Liver (tissue), 9 donors: Measurements from ENCODE around the gene PACC1. TPM values are rescaled to one million over a fixed set of nuclear protein-coding genes. Genes with fewer than 3 reads are reported as not detected.
A peak's percentile ranks its signal among the peaks of the same experiment; 100 is the strongest.

Experiments
- DNase-seq: peaks from one replicate; pipeline ENCODE4 v3.0.0-alpha.2; 2017; ENCODE audit warnings: low spot score
- H3K27ac ChIP-seq, 2 donors: one replicate each; pipeline ENCODE4 v1.7.0; 2013; ENCODE audit warnings: inconsistent platforms in 2 of 2, low read length in 2 of 2, control low read depth in 1 of 2, low read depth in 1 of 2, mild to moderate bottlenecking in 1 of 2
- H3K27me3 ChIP-seq, 4 donors: one replicate each; pipeline versions ENCODE4 v1.6.1 to v1.7.0; 2013; ENCODE audit warnings: low read length in 3 of 4, inconsistent platforms in 1 of 4, mild to moderate bottlenecking in 1 of 4, moderate library complexity in 1 of 4; ENCODE audit not compliant: control insufficient read depth in 4 of 4, insufficient read depth in 4 of 4
- H3K36me3 ChIP-seq, 4 donors: one replicate each; pipeline versions ENCODE4 v1.6.1 to v1.7.0; 2013; ENCODE audit warnings: low read length in 3 of 4, mild to moderate bottlenecking in 3 of 4, low read depth in 1 of 4, moderate library complexity in 1 of 4; ENCODE audit not compliant: control insufficient read depth in 4 of 4, insufficient read depth in 3 of 4
- H3K4me1 ChIP-seq, 4 donors: one replicate each; pipeline versions ENCODE4 v1.6.1 to v1.7.0; 2013; ENCODE audit warnings: low read length in 3 of 4, mild to moderate bottlenecking in 3 of 4, moderate library complexity in 1 of 4; ENCODE audit not compliant: control insufficient read depth in 4 of 4, insufficient read depth in 4 of 4
- H3K4me3 ChIP-seq, 3 donors: one replicate each; pipeline versions ENCODE4 v1.6.1 to v1.7.0; 2013; ENCODE audit warnings: low read length in 3 of 3, control low read depth in 1 of 3, low read depth in 1 of 3, mild to moderate bottlenecking in 1 of 3
- H3K9ac ChIP-seq, 2 donors: one replicate each; pipeline ENCODE4 v1.7.0; 2013; ENCODE audit warnings: low read length in 2 of 2, mild to moderate bottlenecking in 2 of 2, moderate library complexity in 2 of 2, control low read depth in 1 of 2, low read depth in 1 of 2
- H3K9me3 ChIP-seq, 4 donors: one replicate each; pipeline versions ENCODE4 v1.6.1 to v1.7.0; 2013; ENCODE audit warnings: low read length in 3 of 4; ENCODE audit not compliant: control insufficient read depth in 4 of 4
- ATF3 ChIP-seq: IDR thresholded peaks from 2 replicates; pipeline ENCODE4 v1.6.1; 2016; ENCODE audit warnings: antibody characterized with exemption
- CTCF ChIP-seq: fragments of 150-350 bp; IDR thresholded peaks from 2 replicates; pipeline ENCODE4 v1.5.1; 2017; ENCODE audit warnings: improper control_type of control experiment, low read depth, low read length; ENCODE audit not compliant: missing input control
- EGR1 ChIP-seq, 2 donors: IDR thresholded peaks; 2 replicates each; pipeline ENCODE4 v1.6.1; 2016 to 2018; ENCODE audit warnings: antibody characterized with exemption in 2 of 2, low read depth in 2 of 2
- FOXA1 ChIP-seq: IDR thresholded peaks from 2 replicates; pipeline ENCODE4 v1.6.1; 2016; ENCODE audit warnings: antibody characterized with exemption
- SP1 ChIP-seq: IDR thresholded peaks from 2 replicates; pipeline ENCODE4 v1.6.1; 2018; ENCODE audit warnings: antibody characterized with exemption, mild to moderate bottlenecking
- TAF1 ChIP-seq: conservative IDR thresholded peaks from 2 replicates; pipeline ENCODE4 v1.6.1; 2016; ENCODE audit warnings: antibody characterized with exemption, mild to moderate bottlenecking
- YY1 ChIP-seq: IDR thresholded peaks from 2 replicates; pipeline ENCODE4 v1.6.1; 2016; ENCODE audit warnings: antibody characterized with exemption, mild to moderate bottlenecking
- WGBS: extraction: QIAGEN DNeasy Blood & Tissue Kit; methylation state at CpG from one replicate; pipeline ENCODE4 v1.1.7; 2013; 5-methylcytosine and 5-hydroxymethylcytosine counted together
- polyA plus RNA-seq, 2 donors: library from polyadenylated mRNA; stranded (reverse) in 1 of 2; unstranded in 1 of 2; fragments of 200-250 nt in 1 of 2; fragments of >200 nt in 1 of 2; fragmentation: Nextera tagmentation in 1 of 2; extraction: Ambion mirVana in 1 of 2; gene quantifications; one replicate each; pipeline versions ENCODE4 v1.2.1 to v1.2.3, GENCODE V29; 2013 to 2015
- total RNA-seq, 2 donors: library from RNA; depleted of rRNA; stranded (reverse); fragments of >200 nt; gene quantifications; one replicate each; pipeline ENCODE4 v1.2.3, GENCODE V29; 2014
- donor health status: healthy.
- donor health status: healthy.
- donor health status: healthy.
- donor health status: healthy.
- donor health status: healthy.

PACC1 gene
- total and polyA plus RNA-seq, 4 donors: 1.4 to 3.4 (median 1.7) TPM

GRCh38 chr1:212437179-212437798 is 22.6 kb upstream of the PACC1 start (continued):
- TF ChIP-seq CTCF (no peak), YY1 (no peak)

GRCh38 chr1:212434992-212435391 is 20.3 kb upstream of the PACC1 start:
- 98% methylated on average over 4 of the region's 4 CpGs for WGBS
- Histone ChIP-seq H3K4me3 (no peak overlapping the region), H3K9me3 (no peaks in the 10 kb centered on the region), H3K4me1 (peaks cover 0 to 13% (median 6%) of the 10 kb centered on the region in 4 donors), H3K27ac (no peak overlapping the region), H3K27me3 (no peaks in the 10 kb centered on the region), H3K36me3 (no peaks in the 10 kb centered on the region), H3K9ac (no peak overlapping the region)
- DNase-seq: no peak
- no peak for TF ChIP-seq YY1

GRCh38 chr1:212433577-212434462 is 19.1 kb upstream of the PACC1 start:
- WGBS: 74% methylated on average over 17 of the region's 17 CpGs
- no peak for DNase-seq
- Histone ChIP-seq H3K9ac (peak overlapping the region in 1 of 2 donors; percentile 63), H3K27me3 (no peaks in the 10 kb centered on the region), H3K9me3 (no peaks in the 10 kb centered on the region), H3K4me3 (peak overlapping the region; percentile 60 to 96 (median 70)), H3K36me3 (no peaks in the 10 kb centered on the region), H3K27ac (peak overlapping the region in 1 of 2 donors; percentile 43), H3K4me1 (peaks cover 0 to 13% (median 6%) of the 10 kb centered on the region in 4 donors)
- TF ChIP-seq FOXA1 (no peak), ATF3 (no peak), SP1 (no peak), TAF1 (no peak), EGR1 (IDR thresholded peaks at IDR 0.05; ENCODE audit: low read depth in 2 of 2) (no peak), CTCF (no peak), YY1 (no peak)
